GM21360 (cell line): Measurements from ENCODE around the gene ESPL1.

Experiments
- ATAC-seq: cut with Tn5 transposase; IDR thresholded peaks from one replicate; pipeline ENCODE4 v1.9.1; 2021; ENCODE audit warnings: mild to moderate bottlenecking, moderate library complexity; ENCODE audit not compliant: unreplicated experiment

Gene ESPL1

GRCh38 chr12:53255996-53256395, 12.1 kb upstream of the ESPL1 start:
- no peak for ATAC-seq

- ATAC-seq: no peak
Observed at GRCh38 chr12:53258541-53259539, 9.3 kb upstream of the ESPL1 start.

- ATAC-seq: no peak
Observed at GRCh38 chr12:53259891-53260290, 8.2 kb upstream of the ESPL1 start.

- no peak for ATAC-seq
Observed at GRCh38 chr12:53265783-53266182, 2.3 kb upstream of the ESPL1 start.

- no peak for ATAC-seq
Observed at GRCh38 chr12:53267306-53267998, 647 bp upstream of the ESPL1 start.

DNA sequence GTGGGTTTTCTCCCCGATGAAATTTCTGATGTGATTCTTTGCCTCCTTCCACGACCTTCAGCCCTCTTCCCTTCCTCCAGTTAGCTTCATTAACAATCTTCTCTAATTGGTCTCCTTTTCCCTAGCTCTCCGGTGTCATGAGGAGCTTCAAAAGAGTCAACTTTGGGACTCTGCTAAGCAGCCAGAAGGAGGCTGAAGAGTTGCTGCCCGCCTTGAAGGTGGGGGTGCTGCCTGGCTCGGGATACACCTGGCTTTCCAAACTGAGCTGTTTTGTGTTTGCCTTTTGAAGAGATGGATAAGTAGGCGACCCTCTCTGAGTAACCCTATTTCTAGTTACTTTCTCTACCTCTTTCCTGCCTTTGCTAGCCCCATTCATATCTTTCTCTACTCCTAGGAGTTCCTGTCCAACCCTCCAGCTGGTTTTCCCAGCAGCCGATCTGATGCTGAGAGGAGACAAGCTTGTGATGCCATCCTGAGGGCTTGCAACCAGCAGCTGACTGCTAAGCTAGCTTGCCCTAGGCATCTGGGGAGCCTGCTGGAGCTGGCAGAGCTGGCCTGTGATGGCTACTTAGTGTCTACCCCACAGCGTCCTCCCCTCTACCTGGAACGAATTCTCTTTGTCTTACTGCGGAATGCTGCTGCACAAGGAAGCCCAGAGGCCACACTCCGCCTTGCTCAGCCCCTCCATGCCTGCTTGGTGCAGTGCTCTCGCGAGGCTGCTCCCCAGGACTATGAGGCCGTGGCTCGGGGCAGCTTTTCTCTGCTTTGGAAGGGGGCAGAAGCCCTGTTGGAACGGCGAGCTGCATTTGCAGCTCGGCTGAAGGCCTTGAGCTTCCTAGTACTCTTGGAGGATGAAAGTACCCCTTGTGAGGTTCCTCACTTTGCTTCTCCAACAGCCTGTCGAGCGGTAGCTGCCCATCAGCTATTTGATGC, 797 bp downstream of the ESPL1 start:
- no peak for ATAC-seq

DNA sequence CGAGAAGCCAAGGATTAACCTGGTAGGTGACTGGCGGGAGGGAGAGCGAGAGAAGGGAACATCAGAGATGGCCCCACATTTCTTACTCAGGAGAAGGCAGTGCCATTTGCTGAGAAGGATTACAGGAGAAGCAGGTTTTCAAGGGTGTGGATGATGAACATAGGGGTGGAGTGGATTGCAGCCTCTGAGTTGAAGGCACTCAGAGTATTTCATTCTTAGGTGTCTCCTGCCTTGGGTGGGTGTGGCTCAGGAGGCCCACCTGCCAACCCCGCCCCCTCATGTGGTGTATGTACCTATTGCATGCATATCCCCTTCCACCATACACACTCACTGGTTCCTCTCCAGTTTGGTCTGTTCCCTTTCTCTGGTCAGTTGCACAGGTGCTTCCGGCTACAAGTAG, 6.3 kb downstream of the ESPL1 start:
- ATAC-seq: no peak

DNA sequence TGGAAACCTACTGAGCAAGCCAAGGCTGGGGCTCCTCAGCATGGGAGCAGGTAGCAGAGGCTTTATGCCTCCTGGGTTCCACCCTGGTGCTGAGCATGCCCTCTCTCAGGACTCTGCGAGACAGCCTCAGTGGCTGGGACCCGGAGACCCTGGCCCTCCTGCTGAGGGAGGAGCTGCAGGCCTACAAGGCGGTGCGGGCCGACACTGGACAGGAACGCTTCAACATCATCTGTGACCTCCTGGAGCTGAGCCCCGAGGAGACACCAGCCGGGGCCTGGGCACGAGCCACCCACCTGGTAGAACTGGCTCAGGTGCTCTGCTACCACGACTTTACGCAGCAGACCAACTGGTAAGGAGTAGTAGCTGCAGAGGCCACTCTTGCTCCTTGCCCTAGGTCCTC, 8.4 kb downstream of the ESPL1 start:
- no peak for ATAC-seq

- ATAC-seq: no peak
Observed at GRCh38 chr12:53277981-53278380, 9.9 kb downstream of the ESPL1 start.

GRCh38 chr12:53279283-53279869, 11.3 kb downstream of the ESPL1 start:
- ATAC-seq: no peak

DNA sequence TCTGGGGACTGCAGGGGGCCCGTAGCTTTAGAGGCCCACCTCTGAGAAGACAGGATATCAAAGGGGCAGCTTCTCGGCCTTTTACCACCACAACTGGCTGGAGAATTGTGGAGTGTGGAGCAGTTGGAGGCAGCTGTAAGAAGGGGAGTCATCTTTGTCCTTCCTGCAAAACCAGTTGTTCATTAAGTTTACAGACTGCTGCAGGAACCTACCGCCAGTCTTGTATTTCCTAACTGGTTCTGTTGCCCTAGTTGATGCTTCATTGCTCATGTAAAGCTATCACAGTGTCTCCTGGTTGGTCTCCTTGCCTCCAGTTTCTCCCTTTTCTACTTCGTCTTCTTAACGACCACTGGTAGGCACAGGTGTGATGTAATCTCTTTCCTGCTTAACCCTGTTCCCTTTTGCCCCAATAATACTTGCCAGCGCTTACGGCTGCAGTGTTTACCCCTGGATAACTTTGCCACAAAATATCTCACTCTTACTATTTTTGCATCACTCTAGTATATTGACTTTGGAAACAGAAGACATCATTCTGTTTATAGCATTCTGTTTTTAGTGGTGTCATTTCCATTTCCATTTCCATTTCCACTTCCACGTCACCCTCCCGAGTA, 11.9 kb downstream of the ESPL1 start:
- no peak for ATAC-seq

DNA sequence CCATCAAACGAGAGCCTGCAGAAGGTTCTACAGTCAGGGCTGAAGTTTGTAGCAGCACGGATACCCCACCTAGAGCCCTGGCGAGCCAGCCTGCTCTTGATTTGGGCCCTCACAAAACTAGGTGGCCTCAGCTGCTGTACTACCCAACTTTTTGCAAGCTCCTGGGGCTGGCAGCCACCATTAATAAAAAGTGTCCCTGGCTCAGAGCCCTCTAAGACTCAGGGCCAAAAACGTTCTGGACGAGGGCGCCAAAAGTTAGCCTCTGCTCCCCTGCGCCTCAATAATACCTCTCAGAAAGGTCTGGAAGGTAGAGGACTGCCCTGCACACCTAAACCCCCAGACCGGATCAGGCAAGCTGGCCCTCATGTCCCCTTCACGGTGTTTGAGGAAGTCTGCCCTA, 18.3 kb downstream of the ESPL1 start:
- no peak for ATAC-seq

GRCh38 chr12:53287741-53288216, 19.7 kb downstream of the ESPL1 start:
- ATAC-seq: no peak

GRCh38 chr12:53288322-53288721, 20.2 kb downstream of the ESPL1 start:
- no peak for ATAC-seq

DNA sequence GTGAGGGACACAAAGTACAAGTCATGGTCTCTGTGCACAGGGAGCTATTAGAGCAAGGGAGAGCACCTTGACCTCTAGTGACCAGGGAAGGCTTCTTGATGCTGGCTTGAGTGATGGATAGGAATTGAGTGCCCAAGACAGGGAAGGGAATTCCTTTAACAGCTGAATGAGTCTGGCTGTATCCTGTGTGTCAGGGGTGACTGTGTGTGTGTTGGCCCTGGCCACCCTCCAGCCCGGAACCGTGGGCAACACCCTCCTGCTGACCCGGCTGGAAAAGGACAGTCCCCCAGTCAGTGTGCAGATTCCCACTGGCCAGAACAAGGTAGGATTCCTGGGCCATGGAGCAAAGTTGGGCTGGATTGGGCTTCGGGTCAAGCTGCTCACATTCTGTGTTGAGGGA, 21.8 kb downstream of the ESPL1 start:
- no peak for ATAC-seq

DNA sequence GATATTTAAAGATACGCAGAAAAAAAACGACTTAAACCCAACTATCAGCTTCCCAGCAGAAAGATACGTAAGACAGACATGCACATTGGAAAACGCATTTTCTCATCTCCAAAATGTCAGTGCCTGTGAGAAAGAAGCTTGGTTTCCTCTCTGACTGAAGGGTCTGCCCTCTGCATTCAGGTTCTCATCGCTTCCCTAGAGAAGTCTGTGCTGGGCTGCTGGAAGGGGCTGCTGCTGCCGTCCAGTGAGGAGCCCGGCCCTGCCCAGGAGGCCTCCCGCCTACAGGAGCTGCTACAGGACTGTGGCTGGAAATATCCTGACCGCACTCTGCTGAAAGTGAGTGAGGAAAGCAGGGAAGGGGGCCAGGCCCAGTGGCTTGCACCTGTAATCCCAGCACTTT, 22.6 kb downstream of the ESPL1 start:
- ATAC-seq: no peak

GRCh38 chr12:53292426-53292825, 24.3 kb downstream of the ESPL1 start:
- ATAC-seq: no peak

DNA sequence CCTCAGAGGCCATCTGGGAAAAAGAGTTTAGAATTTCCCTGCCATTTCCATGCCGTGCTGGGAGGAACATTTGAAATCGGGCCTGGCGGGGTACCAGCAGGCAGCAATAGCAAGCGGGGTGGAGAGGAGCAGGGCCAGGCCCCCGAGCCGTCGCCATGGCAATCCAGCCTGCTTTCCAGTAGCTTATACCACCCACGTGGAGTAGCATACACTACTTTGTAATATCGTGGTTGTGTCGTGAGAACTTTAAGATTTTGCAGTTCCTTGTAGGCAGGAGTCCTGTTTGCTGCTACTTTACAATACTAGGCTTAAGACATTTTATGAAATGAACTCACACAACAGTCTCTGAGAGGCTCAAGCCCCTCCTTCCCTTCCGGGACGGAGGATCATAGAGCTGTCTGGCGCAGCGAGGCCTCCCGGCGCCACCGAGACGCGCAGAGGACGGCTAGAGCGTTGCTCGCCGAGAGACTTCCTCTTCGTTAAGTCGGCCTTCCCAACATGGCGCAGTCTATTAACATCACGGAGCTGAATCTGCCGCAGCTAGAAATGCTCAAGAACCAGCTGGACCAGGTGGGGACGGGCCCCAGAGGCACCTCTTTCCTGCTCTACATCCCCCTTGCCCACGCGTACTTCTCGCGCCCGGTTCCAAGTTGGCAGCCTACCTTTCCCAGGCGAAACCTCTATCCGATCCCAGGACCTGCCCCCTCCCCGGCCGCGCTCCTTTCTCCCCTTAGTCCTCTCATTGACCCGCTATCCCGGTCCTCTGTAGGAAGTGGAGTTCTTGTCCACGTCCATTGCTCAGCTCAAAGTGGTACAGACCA, 27.2 kb downstream of the ESPL1 start, which contains the start of gene PFDN5:
Gene PFDN5 (plus strand): TSS at position 473 of the 821 bp plus-strand sequence. CDS start 26 bp downstream, at position 499.
- peak; percentile 71 for ATAC-seq

DNA sequence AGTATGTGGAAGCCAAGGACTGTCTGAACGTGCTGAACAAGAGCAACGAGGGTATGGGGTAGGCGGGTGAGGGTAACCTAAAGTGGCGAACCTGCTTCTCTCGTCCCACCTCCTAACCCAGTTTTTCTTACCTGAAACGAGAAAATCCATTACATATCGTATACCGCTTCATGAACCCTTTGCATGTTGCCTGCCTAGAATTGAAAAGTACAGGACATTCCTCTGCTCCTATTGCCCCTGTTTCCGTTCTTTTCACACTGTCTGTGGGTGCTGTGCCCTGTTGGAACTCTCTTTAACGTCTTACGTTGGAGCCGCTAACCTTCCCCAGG, 27.8 kb downstream of the ESPL1 start:
- no peak for ATAC-seq
